Measurements from ENCODE around the gene TUT1.

- TF ChIP-seq EZH2 (IDR thresholded peaks at IDR 0.05; ENCODE audit: borderline replicate concordance, low read length) (no peak), CTCF (conservative IDR thresholded peaks at IDR 0.05 in 1 of 2, IDR thresholded peaks at IDR 0.05 in 1 of 2; ENCODE audit: extremely low read depth in 1 of 2, insufficient read depth in 1 of 2, low read depth in 1 of 2, low read length in 2 of 2) (no peak)
Observed at GRCh38 chr11:62632492-62632891, 41.2 kb upstream of the TUT1 start.

Data from mammary epithelial cell (primary cell).